ENCODE data around the gene ULK4. TPM values are rescaled to one million over a fixed set of nuclear protein-coding genes. Genes with fewer than 3 reads are reported as not detected.

Gene ULK4
- total RNA-seq, 4 donors from 2014 or later = 2.0 to 3.0 (median 2.3) TPM

DNA sequence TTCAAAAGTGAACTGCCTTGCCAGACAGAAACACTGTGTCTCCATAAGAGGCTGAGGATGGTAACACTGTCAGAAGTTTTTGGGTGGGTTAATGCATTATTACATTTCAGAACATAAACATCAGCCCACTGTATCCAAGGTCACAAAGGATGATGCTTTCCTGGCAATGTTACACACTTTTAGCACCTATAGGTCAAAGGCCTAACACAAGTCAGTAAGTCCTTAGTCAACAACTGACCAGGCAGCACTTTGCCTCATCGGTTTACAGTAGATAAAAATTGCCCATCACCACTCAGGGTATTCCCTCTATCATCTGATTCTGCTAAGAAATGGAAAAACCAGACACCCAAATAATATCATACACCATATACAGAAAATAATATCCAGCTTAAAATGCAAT, 664.2 kb downstream of the ULK4 start:
- no peak overlapping the region for H3K27ac ChIP-seq
- no peaks in the 10 kb centered on the region for H3K9me3 ChIP-seq
- TF ChIP-seq POLR2A (IDR thresholded peaks at IDR 0.05) = no peak
- TF ChIP-seq, protein P1, sequence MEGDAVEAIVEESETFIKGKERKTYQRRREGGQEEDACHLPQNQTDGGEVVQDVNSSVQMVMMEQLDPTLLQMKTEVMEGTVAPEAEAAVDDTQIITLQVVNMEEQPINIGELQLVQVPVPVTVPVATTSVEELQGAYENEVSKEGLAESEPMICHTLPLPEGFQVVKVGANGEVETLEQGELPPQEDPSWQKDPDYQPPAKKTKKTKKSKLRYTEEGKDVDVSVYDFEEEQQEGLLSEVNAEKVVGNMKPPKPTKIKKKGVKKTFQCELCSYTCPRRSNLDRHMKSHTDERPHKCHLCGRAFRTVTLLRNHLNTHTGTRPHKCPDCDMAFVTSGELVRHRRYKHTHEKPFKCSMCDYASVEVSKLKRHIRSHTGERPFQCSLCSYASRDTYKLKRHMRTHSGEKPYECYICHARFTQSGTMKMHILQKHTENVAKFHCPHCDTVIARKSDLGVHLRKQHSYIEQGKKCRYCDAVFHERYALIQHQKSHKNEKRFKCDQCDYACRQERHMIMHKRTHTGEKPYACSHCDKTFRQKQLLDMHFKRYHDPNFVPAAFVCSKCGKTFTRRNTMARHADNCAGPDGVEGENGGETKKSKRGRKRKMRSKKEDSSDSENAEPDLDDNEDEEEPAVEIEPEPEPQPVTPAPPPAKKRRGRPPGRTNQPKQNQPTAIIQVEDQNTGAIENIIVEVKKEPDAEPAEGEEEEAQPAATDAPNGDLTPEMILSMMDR (IDR thresholded peaks at IDR 0.05 in 4 of 5, conservative IDR thresholded peaks at IDR 0.05 in 1 of 5) = no peak
- peaks cover 0 to 7% of the 10 kb centered on the region in 2 donors for H3K4me1 ChIP-seq
- H3K4me3 ChIP-seq = no peak overlapping the region
- intact Hi-C loops (cut with DNase I; ENCODE audit: low total_unique reads) = loop anchor here (10.0 kb wide), 1 partner anchor 573 kb away; no protein-coding TSS in a partner anchor
- no peaks in the 10 kb centered on the region for H3K36me3 ChIP-seq
- ATAC-seq = no peak
- in situ Hi-C loops (cut with MboI; ENCODE audit: low sequenced_read_pairs in 4 of 4) = no loop called here
- no peaks in the 10 kb centered on the region for H3K27me3 ChIP-seq
- no peak for DNase-seq

DNA sequence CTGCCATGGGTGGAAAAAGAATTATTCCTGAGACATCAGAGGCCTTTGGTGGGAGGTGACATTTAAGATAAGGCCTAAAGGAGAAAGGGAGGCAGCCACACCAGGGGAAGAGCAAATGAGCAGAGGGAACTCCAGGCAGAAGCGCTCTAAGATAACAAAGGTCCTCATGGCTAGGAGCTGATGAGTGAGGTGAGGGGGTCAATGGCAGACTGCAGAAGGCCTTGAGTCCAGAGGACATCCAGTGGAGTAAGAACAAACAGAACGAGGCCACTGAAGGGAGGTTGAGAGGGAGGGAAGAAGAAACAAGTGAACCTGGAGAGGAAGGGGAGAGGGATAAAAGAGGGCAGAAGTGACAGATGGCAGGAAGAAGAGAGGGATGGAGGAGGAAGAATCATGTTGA, 665.3 kb downstream of the ULK4 start:
- TF ChIP-seq POLR2A (IDR thresholded peaks at IDR 0.05) = no peak
- TF ChIP-seq, protein P1 (IDR thresholded peaks at IDR 0.05 in 4 of 5, conservative IDR thresholded peaks at IDR 0.05 in 1 of 5) = no peak
- DNase-seq = no peak
- ATAC-seq = no peak
- H3K27me3 ChIP-seq = no peaks in the 10 kb centered on the region
- no peak overlapping the region for H3K4me3 ChIP-seq
- no peaks in the 10 kb centered on the region for H3K9me3 ChIP-seq
- no peaks in the 10 kb centered on the region for H3K36me3 ChIP-seq
- in situ Hi-C loops (cut with MboI; ENCODE audit: low sequenced_read_pairs in 4 of 4) = no loop called here
- intact Hi-C loops (cut with DNase I; ENCODE audit: low total_unique reads) = loop anchor here (10.0 kb wide), 1 partner anchor 572 kb away; no protein-coding TSS in a partner anchor
- no peak overlapping the region for H3K27ac ChIP-seq
- peaks cover 0 to 7% of the 10 kb centered on the region in 2 donors for H3K4me1 ChIP-seq

DNA sequence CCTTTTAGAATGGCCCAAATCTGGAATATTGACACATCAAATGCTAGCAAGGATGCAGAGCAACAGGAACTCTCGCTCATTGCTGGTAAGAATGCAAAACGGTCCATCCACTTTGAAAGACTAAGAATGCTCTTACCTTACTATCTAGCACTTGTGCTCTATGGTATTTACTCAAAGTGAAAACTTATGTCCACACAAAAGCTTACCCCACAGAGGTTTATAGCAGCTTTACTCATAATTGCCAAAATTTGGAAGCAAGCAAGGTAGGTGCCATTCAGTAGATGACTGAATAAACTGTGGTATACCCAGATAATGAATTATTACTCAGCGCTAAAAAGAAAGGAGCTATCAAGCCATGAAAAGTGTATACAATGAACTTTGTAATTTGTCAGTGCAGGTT, 666.2 kb downstream of the ULK4 start:
- Histone ChIP-seq H3K9me3 (no peaks in the 10 kb centered on the region), H3K36me3 (no peaks in the 10 kb centered on the region), H3K4me1 (peaks cover 0 to 7% of the 10 kb centered on the region in 2 donors), H3K27ac (no peak overlapping the region), H3K4me3 (no peak overlapping the region), H3K27me3 (no peaks in the 10 kb centered on the region)
- intact Hi-C loops (cut with DNase I; ENCODE audit: low total_unique reads) = loop anchor here (10.0 kb wide), 1 partner anchor 571 kb away; no protein-coding TSS in a partner anchor
- TF ChIP-seq, protein P1 (IDR thresholded peaks at IDR 0.05 in 4 of 5, conservative IDR thresholded peaks at IDR 0.05 in 1 of 5) = no peak
- no peak for TF ChIP-seq POLR2A (IDR thresholded peaks at IDR 0.05)
- no peak for DNase-seq
- in situ Hi-C loops (cut with MboI; ENCODE audit: low sequenced_read_pairs in 4 of 4) = no loop called here
- ATAC-seq = no peak

DNA sequence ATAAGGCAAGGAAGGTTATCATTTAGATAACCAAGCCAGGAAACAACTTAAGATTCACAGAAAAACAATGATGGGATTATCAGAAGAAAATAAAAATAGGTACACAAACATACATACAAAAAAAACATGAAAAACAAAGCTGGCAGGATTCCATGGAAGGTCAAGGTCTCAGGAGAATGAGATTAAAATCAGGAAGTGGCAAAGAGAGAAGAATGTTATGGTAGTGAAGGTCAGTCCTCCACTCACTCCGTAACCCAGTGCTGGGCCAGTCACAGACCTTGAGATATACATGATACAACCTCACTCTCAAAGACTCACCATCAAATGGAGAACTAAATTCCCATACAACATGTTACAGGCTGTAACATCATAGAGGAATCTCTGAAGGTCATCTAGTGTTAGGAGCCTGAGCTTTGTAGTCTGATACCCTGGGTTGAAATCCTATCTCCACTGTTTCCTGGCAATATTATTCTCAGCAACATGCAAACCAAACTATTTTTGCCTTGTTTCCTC, 668.7 kb downstream of the ULK4 start:
- H3K36me3 ChIP-seq = no peaks in the 10 kb centered on the region
- H3K27ac ChIP-seq = no peak overlapping the region
- no peaks in the 10 kb centered on the region for H3K9me3 ChIP-seq
- no peak for TF ChIP-seq POLR2A (IDR thresholded peaks at IDR 0.05)
- TF ChIP-seq, protein P1 (IDR thresholded peaks at IDR 0.05 in 4 of 5, conservative IDR thresholded peaks at IDR 0.05 in 1 of 5) = no peak
- no peaks in the 10 kb centered on the region for H3K27me3 ChIP-seq
- in situ Hi-C loops (cut with MboI; ENCODE audit: low sequenced_read_pairs in 4 of 4) = no loop called here
- H3K4me1 ChIP-seq = peaks cover 0 to 7% of the 10 kb centered on the region in 2 donors
- intact Hi-C loops (cut with DNase I; ENCODE audit: low total_unique reads) = loop anchor here (10.0 kb wide), 1 partner anchor 568 kb away; no protein-coding TSS in a partner anchor
- DNase-seq (no peak), ATAC-seq (peak in 1 of 2 donors; percentile 39)
- no peak overlapping the region for H3K4me3 ChIP-seq

All from gastrocnemius medialis (tissue), 4 donors.